Kasumi-1 (cell line): ENCODE results near the gene ALDH1A2.

ENCODE experiments used
- DNase-seq, 2 experiments: peaks; one replicate each; lab custom pipeline; 2025; lab: John Stamatoyannopoulos, UW

The ALDH1A2 gene

GRCh38 chr15:57994221-57995049, 71.1 kb downstream of the ALDH1A2 start:
- DNase-seq: no peak

GRCh38 chr15:57993409-57994145, 71.9 kb downstream of the ALDH1A2 start:
- no peak for DNase-seq

- no peak for DNase-seq
These were observed 72.7 kb downstream of the ALDH1A2 start for GRCh38 chr15:57992761-57993355.

DNA sequence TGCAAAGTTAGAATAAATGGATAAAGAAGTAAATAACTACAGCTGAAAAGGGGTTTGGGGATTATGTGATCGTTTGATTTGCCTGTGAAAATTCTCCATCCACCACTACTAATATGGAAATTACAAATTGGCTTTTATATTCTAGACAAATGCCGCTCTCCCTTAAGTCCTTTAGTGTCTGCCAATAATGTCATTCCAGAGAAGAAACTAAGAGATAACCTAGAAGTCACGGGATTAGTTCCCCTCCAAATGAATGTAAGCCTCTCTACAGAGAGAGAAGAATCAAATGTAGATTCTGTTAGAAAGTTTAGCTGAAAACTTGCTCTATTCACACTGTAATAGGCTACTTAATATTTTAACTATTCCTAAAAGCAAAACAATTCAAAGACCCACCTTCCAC, 92.0 kb downstream of the ALDH1A2 start:
- DNase-seq: no peak

- no peak for DNase-seq
These were observed 92.6 kb downstream of the ALDH1A2 start for GRCh38 chr15:57972864-57973263.

GRCh38 chr15:57969996-57970395, 95.5 kb downstream of the ALDH1A2 start:
- DNase-seq: no peak

DNA sequence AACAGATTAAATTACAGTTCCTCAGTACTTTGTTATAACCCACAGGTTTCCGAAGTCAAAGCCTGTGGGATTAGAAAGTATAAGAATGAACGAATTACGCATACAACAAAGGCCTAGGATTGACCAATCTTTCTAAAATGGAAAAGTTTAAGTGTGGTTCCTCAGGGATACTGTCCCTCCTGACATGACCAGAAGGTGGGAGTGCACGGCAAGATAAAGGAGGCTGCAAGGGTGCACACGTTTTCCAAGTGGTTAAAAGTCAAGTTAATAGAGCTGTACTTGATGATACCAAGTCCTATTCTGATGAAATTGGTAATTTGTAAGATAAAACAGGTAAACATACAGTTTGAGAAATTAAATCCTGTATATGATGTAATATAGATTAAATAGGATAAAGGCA, 96.2 kb downstream of the ALDH1A2 start:
- DNase-seq: no peak

DNA sequence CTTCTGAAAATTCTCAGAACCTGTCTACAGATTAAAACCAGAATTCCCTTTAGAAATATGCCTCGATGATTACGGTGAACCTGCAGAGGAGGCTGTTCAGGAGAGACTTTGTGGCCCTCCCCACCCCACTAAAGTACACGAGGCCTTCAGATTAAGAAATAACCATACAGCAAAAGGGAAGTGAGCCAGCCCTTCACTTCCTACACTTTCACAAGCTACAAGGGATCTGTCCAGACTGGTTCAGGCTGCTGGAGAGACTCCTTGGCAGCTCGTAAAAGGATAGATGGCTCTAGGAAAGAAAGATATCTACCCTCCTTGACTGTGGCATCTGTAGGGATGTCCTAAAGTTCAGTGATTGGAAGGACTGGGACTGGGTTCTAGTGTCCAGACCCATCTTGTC, 102.6 kb downstream of the ALDH1A2 start:
- DNase-seq: no peak

DNA sequence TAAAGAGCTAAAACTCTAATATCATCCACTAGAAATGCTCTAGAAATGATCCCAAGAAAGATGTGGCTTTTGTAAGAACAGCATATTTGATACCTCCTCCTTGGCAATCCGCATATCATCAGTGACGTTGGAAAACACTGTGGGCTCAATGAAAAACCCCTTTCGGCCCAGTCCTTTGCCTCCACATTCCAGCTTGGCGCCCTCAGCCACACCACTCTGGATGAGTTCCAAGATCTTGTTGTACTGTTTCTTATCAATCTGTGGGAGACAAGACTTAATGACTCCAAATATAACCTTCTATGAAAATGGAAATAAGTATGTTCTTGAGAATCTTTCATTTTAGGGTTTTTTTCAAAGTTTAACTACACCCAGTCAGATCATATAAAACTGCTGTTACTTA, 103.6 kb downstream of the ALDH1A2 start:
- no peak for DNase-seq

DNA sequence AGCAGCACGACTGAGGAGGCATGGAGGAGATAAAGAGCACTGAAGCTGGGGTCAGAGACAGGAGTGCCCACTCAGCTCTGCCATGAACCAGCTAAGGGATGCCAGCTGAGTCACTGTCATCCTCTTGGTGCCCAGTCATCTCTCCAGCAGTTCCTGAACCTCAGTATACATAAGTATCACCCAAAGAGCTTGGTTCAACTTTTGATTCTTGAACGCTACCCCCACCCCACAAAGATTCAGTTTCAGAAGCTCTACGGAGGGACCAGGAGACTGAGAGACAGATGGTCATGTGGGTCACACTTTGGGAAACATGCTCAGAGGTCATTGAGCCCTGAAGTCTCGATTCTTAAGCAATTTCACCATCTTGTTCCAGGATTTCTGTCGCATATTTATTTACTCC, 108.4 kb downstream of the ALDH1A2 start:
- no peak for DNase-seq

- no peak for DNase-seq
These were observed 111.6 kb downstream of the ALDH1A2 start for GRCh38 chr15:57953874-57954273.

- no peak for DNase-seq
These were observed 114.1 kb downstream of the ALDH1A2 start for GRCh38 chr15:57951328-57951932.

DNA sequence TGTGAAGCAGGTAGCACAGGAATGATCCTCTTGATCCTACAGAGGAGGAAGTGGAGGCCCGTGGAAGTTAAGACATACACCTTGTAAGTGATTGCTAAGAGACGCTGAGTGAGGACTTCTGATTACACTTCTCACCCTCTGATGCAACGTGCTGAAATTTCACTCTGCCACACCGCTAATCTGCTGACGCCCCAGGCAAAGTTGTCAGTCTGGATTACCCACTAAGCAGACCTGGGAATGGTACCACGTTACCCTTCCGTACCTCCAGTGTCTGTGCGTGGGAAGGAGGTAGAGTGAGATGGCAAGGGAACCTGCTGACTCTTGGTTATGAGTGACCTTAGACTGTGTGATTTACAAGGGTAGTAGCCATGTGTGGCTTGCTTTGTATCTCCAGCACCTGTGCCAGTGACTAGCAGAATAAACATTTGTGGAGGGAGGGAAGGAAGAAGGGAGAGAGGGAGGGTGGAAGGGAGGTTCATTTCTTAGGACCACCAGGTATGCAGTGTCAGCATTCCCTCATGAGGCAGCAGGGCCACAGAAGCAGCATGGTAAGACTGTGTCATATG, 115.0 kb downstream of the ALDH1A2 start:
- no peak for DNase-seq

GRCh38 chr15:57949374-57949943, 116.1 kb downstream of the ALDH1A2 start:
- no peak for DNase-seq

DNA sequence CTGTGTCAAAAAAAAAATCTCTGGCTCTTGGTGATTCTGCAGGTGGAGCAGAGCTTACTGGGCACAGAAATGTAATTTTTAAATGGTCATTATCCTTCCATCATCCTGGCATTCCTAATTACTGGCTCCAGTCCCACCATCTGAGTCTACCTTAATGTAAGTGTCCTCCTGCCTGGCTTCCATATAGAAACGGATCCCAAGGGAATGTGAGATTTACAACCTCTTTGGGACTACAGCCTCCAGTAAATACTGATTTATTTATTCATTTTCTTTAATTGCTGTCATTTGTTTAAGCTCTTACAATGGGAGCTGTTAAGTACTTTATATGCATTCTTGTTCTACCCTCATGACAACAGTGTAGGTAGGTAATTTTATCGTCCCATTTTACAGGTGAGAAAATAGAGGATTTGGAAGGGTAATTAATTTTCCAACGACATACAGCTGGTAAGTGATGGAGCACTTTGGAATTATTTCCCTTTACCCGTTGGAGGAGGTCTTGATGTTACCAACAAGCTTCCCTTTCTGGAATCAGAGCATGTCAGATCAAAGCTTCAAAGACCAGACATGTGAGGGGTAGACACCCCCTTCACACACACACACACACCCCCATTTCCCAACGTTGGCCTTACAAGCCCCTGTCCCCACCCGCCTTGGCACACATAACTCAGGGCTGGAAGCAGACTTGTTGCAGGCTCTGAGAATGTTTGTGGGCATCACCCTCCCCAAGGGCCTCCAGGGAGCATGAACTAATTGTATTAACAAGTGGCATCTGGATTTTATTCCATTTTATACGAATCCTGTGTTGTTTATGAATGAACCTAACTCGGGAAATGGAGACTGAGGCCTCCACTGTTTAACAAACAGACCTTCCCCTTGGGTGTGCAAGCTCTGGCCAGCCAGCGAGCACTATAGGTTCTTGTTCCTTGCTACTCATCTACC, 116.9 kb downstream of the ALDH1A2 start:
- DNase-seq: no peak

DNA sequence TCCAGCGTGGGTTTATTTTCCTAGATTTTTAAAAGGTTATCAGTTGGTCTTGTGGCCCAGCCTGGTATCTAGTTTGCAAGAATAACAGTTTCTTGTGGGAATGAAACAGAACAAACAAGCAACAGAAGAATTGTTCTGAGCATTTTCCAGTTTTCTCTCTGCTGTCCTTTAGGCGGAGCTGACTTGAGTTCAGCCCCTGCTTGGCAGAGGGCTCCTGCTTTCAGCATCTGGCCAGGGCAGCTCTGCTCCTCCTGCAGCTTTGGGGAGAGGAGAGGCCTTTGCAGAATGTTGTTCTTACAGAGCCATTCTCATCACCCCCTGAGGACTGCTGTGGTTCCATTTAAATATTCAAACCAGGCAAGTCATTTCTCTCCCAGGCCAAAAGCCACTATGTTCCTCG, 117.7 kb downstream of the ALDH1A2 start:
- no peak for DNase-seq

DNA sequence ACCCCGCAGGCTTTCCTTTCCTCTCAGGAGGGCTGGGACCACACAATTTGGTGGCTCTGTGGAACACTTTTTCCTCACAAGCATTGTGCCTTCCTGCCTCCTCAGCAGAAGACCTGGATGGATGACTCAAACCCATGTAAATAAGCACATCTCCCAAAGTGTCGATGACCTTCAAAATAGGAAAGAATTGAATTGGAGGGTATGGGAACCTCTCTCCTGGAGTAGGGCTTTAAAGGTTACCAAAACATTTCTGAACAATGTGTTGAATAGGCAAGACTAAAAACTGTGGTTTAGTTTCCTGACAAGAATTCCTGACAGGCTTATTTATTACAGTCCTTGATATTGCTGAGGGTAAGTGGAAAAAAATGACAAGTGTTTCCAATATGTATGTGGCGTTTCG, 118.2 kb downstream of the ALDH1A2 start:
- DNase-seq: no peak

GRCh38 chr15:57946491-57947048, 118.9 kb downstream of the ALDH1A2 start:
- DNase-seq: no peak

- no peak for DNase-seq
These were observed 119.9 kb downstream of the ALDH1A2 start for GRCh38 chr15:57945616-57946015.

DNA sequence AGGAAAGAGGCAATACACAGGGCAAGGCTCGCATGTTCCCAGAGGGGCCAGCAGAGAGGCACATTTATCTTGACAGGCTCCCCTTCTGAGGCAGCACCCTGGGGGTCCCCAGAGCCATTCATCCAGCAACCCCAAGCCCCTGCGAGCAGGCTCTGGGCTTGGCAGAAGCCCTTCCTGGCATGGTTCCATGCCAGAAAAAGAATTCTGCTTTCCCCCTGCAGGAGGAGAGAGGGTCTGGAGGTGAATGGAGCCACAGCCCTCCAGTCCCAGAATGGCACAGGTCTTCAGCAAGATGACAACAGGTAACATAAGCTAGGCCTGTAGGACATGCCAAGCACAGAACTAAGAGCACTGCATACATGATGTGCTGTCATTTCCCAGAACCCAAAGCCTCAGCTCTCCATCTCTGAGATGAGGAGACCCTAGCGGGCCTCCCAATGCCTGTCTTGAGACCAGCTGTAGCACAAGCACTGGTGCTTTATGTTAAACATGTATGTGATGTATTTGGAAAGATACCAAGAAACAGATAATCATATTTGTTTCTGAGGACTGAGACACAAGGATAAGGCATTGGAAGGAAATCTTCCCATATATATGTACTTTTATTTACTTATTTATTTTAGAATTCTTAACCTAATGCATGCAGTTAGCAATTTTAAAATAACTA, 121.6 kb downstream of the ALDH1A2 start:
- no peak for DNase-seq
